Nephron (organoid): ENCODE results near the gene GPR151.

Experiments
- H3K27ac Mint-ChIP-seq, 3 experiments: 2 replicates each; pipeline ENCODE4 v1.8.0; 2020; ENCODE audit warnings: mixed read lengths in 3 of 3, mild to moderate bottlenecking in 2 of 3, moderate library complexity in 1 of 3
- H3K27me3 Mint-ChIP-seq: 2 replicates; pipeline ENCODE4 v1.8.0; 2021; ENCODE audit warnings: low read depth, mild to moderate bottlenecking, moderate library complexity, mixed read lengths
- H3K36me3 Mint-ChIP-seq: 2 replicates; pipeline ENCODE4 v1.8.0; 2020; ENCODE audit warnings: low read depth, mixed read lengths
- H3K4me1 Mint-ChIP-seq: 2 replicates; pipeline ENCODE4 v1.8.0; 2020; ENCODE audit warnings: mixed read lengths
- H3K4me3 Mint-ChIP-seq, 3 experiments: 2 replicates each; pipeline ENCODE4 v1.8.0; 2020; ENCODE audit warnings: mild to moderate bottlenecking in 3 of 3, mixed read lengths in 3 of 3, moderate library complexity in 2 of 3
- H3K9me3 Mint-ChIP-seq: 2 replicates; pipeline ENCODE4 v1.8.0; 2020; ENCODE audit warnings: mixed read lengths
- TF ChIP-seq, protein P1 (sequence below), 3 experiments: fragments of 200-600 bp; sonication (generic); IDR thresholded peaks; one replicate each; pipeline ENCODE4 v1.5.0; 2021; ENCODE audit warnings: antibody characterized with exemption in 3 of 3; ENCODE audit not compliant: unreplicated experiment in 3 of 3

Gene GPR151

DNA sequence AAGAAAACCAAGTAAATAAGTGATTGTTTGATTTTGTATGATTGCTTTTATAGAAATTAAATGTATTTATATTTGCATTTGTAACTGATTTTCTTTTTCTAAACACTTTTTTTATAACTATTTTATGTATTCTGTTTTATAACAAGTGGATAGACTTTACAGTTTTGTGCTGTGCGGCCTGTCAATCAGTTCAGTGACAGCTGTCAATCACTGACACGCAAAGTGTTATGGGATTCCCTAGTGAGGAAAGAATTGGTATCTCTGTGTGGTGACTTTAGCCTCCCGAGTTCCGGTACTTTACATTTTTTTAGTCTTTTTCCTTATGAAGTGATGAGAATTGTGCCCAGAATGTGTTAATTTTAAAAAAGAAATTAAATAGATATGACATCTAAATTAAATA, 16.3 kb downstream of the GPR151 start:
- H3K27ac Mint-ChIP-seq = no peak overlapping the region
- H3K27me3 Mint-ChIP-seq = no peaks in the 10 kb centered on the region

DNA sequence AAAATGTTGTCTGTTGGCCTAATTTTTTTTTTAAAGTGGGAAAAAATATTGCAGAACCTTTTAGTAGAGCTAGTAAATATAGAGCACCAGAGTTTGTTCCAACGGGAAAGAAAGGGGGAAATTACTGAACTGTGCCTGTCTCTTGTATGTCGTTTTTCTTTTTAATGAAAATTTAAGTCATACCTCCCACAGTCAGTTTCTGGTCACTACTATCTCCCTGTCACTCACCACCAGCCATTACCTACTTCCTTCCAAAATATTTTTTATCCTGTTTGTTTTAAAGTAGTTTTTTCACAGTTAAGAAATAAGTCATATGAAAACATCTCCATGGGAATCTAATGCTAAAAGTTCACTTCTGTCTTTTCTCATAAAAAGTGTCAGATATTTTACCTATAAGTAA, 21.3 kb downstream of the GPR151 start:
- Mint-ChIP-seq H3K9me3 (no peaks in the 10 kb centered on the region), H3K27ac (no peak overlapping the region), H3K36me3 (peaks cover 50% of the 10 kb centered on the region), H3K4me1 (no peaks in the 10 kb centered on the region), H3K4me3 (no peak overlapping the region), H3K27me3 (no peaks in the 10 kb centered on the region)
- TF ChIP-seq, protein P1, sequence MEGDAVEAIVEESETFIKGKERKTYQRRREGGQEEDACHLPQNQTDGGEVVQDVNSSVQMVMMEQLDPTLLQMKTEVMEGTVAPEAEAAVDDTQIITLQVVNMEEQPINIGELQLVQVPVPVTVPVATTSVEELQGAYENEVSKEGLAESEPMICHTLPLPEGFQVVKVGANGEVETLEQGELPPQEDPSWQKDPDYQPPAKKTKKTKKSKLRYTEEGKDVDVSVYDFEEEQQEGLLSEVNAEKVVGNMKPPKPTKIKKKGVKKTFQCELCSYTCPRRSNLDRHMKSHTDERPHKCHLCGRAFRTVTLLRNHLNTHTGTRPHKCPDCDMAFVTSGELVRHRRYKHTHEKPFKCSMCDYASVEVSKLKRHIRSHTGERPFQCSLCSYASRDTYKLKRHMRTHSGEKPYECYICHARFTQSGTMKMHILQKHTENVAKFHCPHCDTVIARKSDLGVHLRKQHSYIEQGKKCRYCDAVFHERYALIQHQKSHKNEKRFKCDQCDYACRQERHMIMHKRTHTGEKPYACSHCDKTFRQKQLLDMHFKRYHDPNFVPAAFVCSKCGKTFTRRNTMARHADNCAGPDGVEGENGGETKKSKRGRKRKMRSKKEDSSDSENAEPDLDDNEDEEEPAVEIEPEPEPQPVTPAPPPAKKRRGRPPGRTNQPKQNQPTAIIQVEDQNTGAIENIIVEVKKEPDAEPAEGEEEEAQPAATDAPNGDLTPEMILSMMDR (IDR thresholded peaks at IDR 0.05; ENCODE audit: unreplicated experiment in 3 of 3) = no peak

More for the DNA sequence above, 16.3 kb downstream of the GPR151 start:
- Mint-ChIP-seq H3K4me1 (no peaks in the 10 kb centered on the region), H3K4me3 (no peak overlapping the region), H3K36me3 (peaks cover 41% of the 10 kb centered on the region), H3K9me3 (no peaks in the 10 kb centered on the region)
- TF ChIP-seq, protein P1 (IDR thresholded peaks at IDR 0.05; ENCODE audit: unreplicated experiment in 3 of 3) = no peak

DNA sequence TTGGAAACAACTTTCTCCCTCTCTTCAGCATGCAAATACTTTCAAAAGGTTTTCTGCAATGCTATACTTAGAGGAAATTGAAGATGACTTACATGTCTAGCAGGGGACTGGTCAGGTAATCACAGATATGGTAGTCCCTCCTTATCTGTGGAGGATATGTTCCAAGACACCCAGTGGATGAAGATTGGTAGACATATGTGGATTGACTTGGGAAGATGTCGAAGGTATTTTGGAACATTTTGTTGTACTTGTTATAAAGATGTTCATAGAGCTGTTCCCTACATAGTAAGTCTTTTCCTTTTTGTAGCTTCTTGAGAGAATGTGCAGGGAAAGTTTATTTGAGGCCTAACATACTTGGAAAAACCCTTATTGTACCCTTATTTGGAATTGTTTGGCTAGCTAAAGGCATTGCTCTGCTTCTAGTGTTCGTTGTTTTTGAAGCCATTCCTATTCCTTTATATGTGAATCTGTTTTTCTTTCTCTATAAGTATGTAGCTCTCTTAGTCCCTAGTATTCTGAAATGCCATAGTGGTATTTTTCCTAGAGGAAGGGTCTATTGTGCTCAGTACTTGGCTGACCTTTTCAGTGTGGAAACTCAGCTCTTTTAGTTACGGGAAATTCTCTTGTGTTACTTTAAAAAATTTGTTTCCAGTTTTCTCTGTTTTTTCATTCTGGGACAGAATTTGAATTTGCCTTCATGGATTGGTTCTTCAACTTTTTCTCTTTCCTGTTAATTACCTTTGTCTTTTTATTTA, 25.7 kb downstream of the GPR151 start:
- no peaks in the 10 kb centered on the region for H3K27me3 Mint-ChIP-seq
- TF ChIP-seq, protein P1 (IDR thresholded peaks at IDR 0.05; ENCODE audit: unreplicated experiment in 3 of 3) = no peak
- H3K9me3 Mint-ChIP-seq = no peaks in the 10 kb centered on the region
- H3K4me1 Mint-ChIP-seq = no peaks in the 10 kb centered on the region
- peaks cover 60% of the 10 kb centered on the region for H3K36me3 Mint-ChIP-seq
- H3K4me3 Mint-ChIP-seq = no peak overlapping the region
- H3K27ac Mint-ChIP-seq = no peak overlapping the region

DNA sequence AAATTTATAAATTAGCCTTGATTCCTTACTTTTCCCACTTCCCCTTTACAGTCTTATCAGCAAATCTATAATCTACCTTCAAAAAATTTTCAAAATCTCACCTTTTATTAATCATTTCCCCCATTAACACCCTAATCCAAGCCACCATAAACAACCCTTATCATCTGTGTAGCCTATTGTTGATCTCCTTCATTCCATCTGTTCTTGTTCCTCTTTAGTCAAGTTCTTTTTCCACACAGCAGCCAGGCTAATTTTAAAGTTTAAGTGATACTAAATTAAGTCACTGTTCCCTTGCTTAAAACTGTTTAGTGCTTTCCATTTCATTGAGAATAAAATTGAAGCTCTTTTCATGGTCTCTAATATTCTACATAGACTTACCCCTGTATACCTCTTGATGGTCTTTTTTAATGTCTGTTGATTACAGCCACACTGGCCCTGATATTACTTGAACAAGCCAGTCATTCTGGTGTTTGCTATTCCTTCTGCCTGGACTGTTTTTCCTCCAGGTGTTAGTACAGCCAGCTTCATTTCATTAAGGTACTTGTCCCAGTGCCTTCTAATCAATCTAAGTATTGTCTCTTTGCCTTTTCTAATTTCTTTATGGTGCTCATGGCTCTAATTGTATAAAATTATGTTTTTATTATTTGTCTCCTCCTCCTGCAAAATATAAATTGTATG, 31.1 kb downstream of the GPR151 start:
- Mint-ChIP-seq H3K4me1 (no peaks in the 10 kb centered on the region), H3K4me3 (no peak overlapping the region), H3K27ac (peak overlapping the region in 1 of 3 experiments; percentile 1), H3K9me3 (no peaks in the 10 kb centered on the region), H3K36me3 (peaks cover 76% of the 10 kb centered on the region), H3K27me3 (no peaks in the 10 kb centered on the region)
- TF ChIP-seq, protein P1 (IDR thresholded peaks at IDR 0.05; ENCODE audit: unreplicated experiment in 3 of 3) = no peak

DNA sequence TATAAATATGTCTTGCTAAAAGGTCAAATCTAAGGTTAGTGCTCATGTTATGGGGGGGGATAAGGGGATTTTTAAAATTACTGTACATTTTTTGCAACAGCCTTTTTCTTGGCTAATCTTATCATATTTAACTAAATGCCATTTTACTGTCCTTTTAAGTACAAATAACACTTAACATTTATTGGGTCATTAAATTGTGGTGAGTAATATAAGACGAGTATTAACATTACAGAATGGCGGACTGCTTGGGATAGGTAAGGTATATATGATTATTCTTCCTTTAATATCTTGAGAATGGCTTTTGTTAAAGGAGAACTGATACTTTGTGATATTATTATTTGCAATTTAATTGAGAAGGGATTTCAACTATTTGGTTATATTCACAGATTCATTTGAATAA, 33.2 kb downstream of the GPR151 start:
- H3K36me3 Mint-ChIP-seq = peaks cover 63% of the 10 kb centered on the region
- no peak overlapping the region for H3K27ac Mint-ChIP-seq
- H3K4me3 Mint-ChIP-seq = no peak overlapping the region
- TF ChIP-seq, protein P1 (IDR thresholded peaks at IDR 0.05; ENCODE audit: unreplicated experiment in 3 of 3) = no peak
- no peaks in the 10 kb centered on the region for H3K27me3 Mint-ChIP-seq
- no peaks in the 10 kb centered on the region for H3K4me1 Mint-ChIP-seq
- H3K9me3 Mint-ChIP-seq = no peaks in the 10 kb centered on the region
